Measurements from ENCODE around the gene CREG2. TPM values are rescaled to one million over a fixed set of nuclear protein-coding genes. Genes with fewer than 3 reads are reported as not detected.
A peak's percentile ranks its signal among the peaks of the same experiment; 100 is the strongest.
"Not testable (repeated sequence)": the region's sequence is repeated elsewhere in the genome, so short reads cannot be mapped to it uniquely, and the experiment has no call there.

CREG2 gene
- total and polyA plus RNA-seq, 8 donors = 0.05 to 0.37 TPM; not detected in 6

DNA sequence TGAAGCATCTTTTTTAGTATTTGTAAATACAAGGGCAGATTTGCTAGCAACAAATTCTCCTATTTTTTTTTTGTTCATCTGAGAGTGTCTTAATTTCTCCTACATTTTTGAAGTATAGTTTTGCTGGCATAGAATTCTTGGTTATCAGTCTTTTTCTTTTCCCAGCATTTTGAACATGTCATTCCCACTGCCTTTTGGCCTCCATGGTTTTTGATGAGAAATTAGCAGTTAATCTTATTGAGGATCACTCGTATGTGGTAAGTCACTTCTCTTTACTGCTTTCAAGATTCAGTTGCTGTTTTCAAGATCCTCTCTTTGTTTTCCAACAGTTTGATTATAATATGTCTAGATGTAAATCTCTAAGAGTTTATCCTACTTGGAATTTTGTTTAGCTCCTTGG is 61.9 kb downstream of the CREG2 start:
- TF ChIP-seq POLR2AphosphoS5 (IDR thresholded peaks at IDR 0.05) (no peak), POLR2A (IDR thresholded peaks at IDR 0.05) (no peak), EP300 (IDR thresholded peaks at IDR 0.05) (no peak)
- TF ChIP-seq, protein P1, sequence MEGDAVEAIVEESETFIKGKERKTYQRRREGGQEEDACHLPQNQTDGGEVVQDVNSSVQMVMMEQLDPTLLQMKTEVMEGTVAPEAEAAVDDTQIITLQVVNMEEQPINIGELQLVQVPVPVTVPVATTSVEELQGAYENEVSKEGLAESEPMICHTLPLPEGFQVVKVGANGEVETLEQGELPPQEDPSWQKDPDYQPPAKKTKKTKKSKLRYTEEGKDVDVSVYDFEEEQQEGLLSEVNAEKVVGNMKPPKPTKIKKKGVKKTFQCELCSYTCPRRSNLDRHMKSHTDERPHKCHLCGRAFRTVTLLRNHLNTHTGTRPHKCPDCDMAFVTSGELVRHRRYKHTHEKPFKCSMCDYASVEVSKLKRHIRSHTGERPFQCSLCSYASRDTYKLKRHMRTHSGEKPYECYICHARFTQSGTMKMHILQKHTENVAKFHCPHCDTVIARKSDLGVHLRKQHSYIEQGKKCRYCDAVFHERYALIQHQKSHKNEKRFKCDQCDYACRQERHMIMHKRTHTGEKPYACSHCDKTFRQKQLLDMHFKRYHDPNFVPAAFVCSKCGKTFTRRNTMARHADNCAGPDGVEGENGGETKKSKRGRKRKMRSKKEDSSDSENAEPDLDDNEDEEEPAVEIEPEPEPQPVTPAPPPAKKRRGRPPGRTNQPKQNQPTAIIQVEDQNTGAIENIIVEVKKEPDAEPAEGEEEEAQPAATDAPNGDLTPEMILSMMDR (IDR thresholded peaks at IDR 0.05) = no peak
- Histone ChIP-seq H3K36me3 (no peaks in the 10 kb centered on the region), H3K4me1 (peaks cover 4 to 34% (median 12%) of the 10 kb centered on the region in 4 donors), H3K27me3 (no peaks in the 10 kb centered on the region), H3K9me3 (peaks cover 0 to 8% (median 2%) of the 10 kb centered on the region in 4 donors), H3K4me3 (no peak overlapping the region), H3K27ac (no peak overlapping the region)
- intact Hi-C loops (cut with DNase I; ENCODE audit: low total_unique reads) = no loop called here
- no peak for DNase-seq
- 87 to 95% (median 91%) methylated on average over 1 of the region's 1 CpG for WGBS, 5 donors

DNA sequence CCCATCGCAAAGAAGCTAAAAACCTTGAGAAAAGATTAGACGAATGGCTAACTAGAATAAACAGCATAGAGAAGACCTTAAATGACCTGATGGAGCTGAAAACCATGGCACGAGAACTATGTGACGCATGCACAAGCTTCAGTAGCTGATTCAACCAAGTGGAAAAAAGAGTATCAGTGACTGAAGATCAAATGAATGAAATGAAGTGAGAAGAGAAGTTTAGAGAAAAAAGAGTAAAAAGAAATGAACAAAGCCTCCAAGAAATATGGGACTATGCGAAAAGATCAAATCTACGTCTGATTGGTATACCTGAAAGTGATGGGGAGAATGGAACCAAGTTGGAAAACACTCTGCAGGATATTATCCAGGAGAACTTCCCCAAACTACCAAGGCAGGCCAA is 70.7 kb downstream of the CREG2 start:
- H3K27ac ChIP-seq; DNase-seq; H3K4me1 ChIP-seq; intact Hi-C loops (cut with DNase I; ENCODE audit: low total_unique reads); H3K9me3 ChIP-seq; H3K4me3 ChIP-seq; H3K27me3 ChIP-seq; H3K36me3 ChIP-seq: not testable (repeated sequence)
- WGBS, 5 donors = 86 to 92% (median 89%) methylated on average over 4 to 6 of the region's 6 CpGs

DNA sequence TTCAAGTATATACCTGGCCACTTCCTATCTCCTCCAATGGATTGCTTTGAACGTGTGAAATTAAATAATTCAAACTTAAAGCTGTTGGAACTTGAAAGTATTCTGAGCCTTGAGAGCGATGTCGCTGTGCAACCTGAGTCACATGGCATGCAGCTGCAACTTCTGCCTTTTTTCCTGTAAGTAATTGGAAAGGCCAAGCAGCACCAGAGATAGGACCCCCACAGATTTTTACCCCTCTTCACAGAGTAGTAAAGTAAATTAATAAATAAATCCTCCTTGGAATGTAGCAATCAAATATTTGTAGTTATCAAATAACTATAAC is 75.6 kb downstream of the CREG2 start:
- H3K4me3 ChIP-seq = no peak overlapping the region
- 51 to 67% (median 57%) methylated on average over 3 of the region's 3 CpGs for WGBS, 5 donors
- TF ChIP-seq EP300 (IDR thresholded peaks at IDR 0.05) (no peak), POLR2A (IDR thresholded peaks at IDR 0.05) (no peak), POLR2AphosphoS5 (IDR thresholded peaks at IDR 0.05) (no peak)
- TF ChIP-seq, protein P1 (IDR thresholded peaks at IDR 0.05) = no peak

DNA sequence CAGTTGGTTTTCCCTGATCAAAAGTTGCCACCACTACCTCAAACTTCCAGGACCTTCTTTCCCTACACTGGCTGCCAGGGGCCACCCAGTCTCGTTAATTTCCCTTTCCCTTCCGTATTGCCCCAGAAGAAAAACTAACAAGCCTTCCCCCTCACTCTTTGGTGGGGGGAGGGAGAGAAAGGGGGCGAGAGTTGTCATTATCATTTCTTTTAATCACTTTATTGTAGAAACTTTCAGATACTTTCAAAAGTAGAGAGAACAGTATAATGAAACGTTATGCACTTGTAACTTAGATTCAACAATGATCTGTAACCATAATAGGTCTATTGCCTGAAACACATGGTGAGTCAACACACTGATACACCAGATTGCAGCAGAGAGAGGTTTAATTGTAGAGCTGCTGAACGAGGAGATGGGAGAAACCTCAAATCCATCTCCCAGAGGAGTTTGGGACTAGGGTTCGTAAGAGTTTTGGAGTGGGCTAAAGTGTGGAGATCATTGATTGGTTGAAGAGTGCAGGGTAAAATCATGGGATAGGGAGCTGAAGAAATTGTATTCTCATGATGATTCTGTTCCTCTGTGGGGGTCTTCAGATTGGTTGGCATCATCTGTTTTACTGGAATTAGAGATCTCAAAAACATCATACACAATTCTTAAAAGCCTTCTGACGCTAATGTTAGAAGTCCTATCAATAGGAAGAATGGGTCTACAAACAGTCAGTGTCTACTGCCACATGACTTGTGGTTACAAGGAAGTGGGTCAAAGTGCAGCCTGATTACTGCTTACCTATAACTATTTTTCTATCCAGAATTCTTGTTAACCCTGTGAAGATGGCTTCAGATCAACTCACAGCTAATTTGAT is 76.2 kb downstream of the CREG2 start:
- Histone ChIP-seq H3K27me3 (no peaks in the 10 kb centered on the region), H3K27ac (peak overlapping the region in 2 of 5 donors; percentile 94 to 95), H3K4me3 (no peak overlapping the region), H3K4me1 (peaks cover 4 to 30% (median 14%) of the 10 kb centered on the region in 4 donors), H3K9me3 (no peaks in the 10 kb centered on the region), H3K36me3 (no peaks in the 10 kb centered on the region)
- peak in 1 of 2 donors; percentile 51 for DNase-seq
- intact Hi-C loops (cut with DNase I; ENCODE audit: low total_unique reads) = no loop called here
- WGBS, 5 donors = 56 to 69% (median 64%) methylated on average over 7 of the region's 7 CpGs
- TF ChIP-seq POLR2AphosphoS5 (IDR thresholded peaks at IDR 0.05) = no peak
- TF ChIP-seq EP300 (IDR thresholded peaks at IDR 0.05) = no peak
- TF ChIP-seq POLR2A (IDR thresholded peaks at IDR 0.05) = no peak
- TF ChIP-seq, protein P1 (IDR thresholded peaks at IDR 0.05) = no peak

More for the DNA sequence above, 75.6 kb downstream of the CREG2 start:
- Histone ChIP-seq H3K27ac (peak overlapping the region in 2 of 5 donors; percentile 94 to 95), H3K9me3 (no peaks in the 10 kb centered on the region), H3K36me3 (no peaks in the 10 kb centered on the region), H3K4me1 (peaks cover 0 to 24% (median 9%) of the 10 kb centered on the region in 4 donors), H3K27me3 (no peaks in the 10 kb centered on the region)
- DNase-seq = no peak
- intact Hi-C loops (cut with DNase I; ENCODE audit: low total_unique reads) = no loop called here
